Measurements from ENCODE around the gene HBB. TPM values are rescaled to one million over a fixed set of nuclear protein-coding genes. Genes with fewer than 3 reads are reported as not detected.

The HBB gene
- total RNA-seq, 1 donor from 2014 or later: not detected

DNA sequence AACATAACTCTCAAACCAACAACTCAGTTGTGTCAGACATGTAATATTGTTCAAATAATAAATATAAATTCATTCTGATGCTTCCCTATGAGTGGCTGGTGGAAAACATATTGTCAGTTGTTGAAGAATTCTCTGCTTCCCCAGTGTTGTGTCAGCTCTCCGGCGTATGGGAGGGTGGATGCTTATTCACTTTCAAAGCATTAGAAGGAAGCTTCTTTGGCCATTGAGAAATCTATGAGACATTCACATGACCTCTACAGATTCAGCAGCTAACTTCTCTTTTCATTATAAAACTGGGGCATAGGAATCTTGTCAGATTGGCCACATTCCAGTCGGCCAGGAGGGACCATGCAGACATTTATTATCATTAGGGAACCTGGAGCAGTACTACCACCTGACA lies 29.3 kb downstream of the HBB start:
- Mint-ChIP-seq H3K9me3 (no peaks in the 10 kb centered on the region), H3K27me3 (peaks cover 4% of the 10 kb centered on the region), H3K4me3 (no peak overlapping the region), H3K27ac (no peak overlapping the region), H3K4me1 (ENCODE audit: unreplicated experiment) (no peaks in the 10 kb centered on the region), H3K36me3 (no peaks in the 10 kb centered on the region)
- TF ChIP-seq CTCF (conservative IDR thresholded peaks at IDR 0.05): no peak
- DNase-seq (ENCODE audit: extremely low spot score, unreplicated experiment): no peak

- Mint-ChIP-seq H3K9me3 (no peaks in the 10 kb centered on the region), H3K27me3 (peaks cover 4% of the 10 kb centered on the region), H3K4me1 (ENCODE audit: unreplicated experiment) (no peaks in the 10 kb centered on the region), H3K27ac (no peak overlapping the region), H3K36me3 (no peaks in the 10 kb centered on the region), H3K4me3 (no peak overlapping the region)
- DNase-seq (ENCODE audit: extremely low spot score, unreplicated experiment): no peak
- no peak for TF ChIP-seq CTCF (conservative IDR thresholded peaks at IDR 0.05)
Observed at GRCh38 chr11:5196731-5197130, 30.1 kb downstream of the HBB start.

DNA sequence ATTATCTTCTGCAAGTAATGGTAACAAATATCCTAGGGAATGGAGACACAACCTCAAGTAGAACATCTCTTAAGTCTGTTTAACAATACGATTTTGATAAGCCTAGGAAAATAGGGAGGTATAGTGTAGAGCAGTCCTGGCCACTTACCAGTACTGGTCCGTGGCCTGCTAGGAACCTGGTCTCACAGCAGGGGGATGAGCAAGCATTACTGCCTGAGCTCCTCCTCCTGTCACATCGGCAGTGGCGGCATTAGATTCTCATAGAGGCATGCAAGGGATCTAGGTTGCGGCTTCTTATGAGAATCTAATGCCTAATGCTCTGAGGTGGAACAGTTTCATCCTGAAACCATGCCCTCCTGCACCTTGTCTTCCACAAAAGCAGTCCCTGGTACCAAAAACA lies 30.8 kb downstream of the HBB start:
- Mint-ChIP-seq H3K36me3 (no peaks in the 10 kb centered on the region), H3K27me3 (peaks cover 4% of the 10 kb centered on the region), H3K9me3 (no peaks in the 10 kb centered on the region), H3K4me3 (no peak overlapping the region), H3K27ac (no peak overlapping the region), H3K4me1 (ENCODE audit: unreplicated experiment) (no peaks in the 10 kb centered on the region)
- DNase-seq (ENCODE audit: extremely low spot score, unreplicated experiment): no peak
- TF ChIP-seq CTCF (conservative IDR thresholded peaks at IDR 0.05): no peak

DNA sequence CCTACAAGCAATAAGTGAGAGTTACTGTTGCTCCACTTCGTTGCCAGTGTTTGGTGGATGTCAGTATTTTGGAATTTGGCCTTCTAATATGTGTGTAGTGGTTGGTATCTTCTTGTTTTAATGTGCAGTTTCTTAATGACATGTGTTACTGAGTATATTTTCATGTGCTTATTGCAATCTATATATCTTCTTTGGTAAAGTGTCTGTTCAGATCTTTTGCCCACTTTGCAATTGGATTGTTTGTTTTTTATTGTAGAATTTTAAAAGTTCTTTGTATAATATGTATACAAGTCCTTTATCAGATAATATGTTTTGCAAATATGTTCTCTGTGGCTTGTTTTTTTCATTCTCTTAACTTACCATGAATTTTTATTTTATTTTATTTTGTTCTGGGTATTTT lies 34.1 kb downstream of the HBB start:
- Mint-ChIP-seq H3K36me3 (no peaks in the 10 kb centered on the region), H3K4me1 (ENCODE audit: unreplicated experiment) (no peaks in the 10 kb centered on the region), H3K9me3 (no peaks in the 10 kb centered on the region), H3K27me3 (no peaks in the 10 kb centered on the region), H3K27ac (no peak overlapping the region), H3K4me3 (no peak overlapping the region)
- TF ChIP-seq CTCF (conservative IDR thresholded peaks at IDR 0.05): no peak
- DNase-seq (ENCODE audit: extremely low spot score, unreplicated experiment): no peak

- H3K4me1 Mint-ChIP-seq (ENCODE audit: unreplicated experiment): no peaks in the 10 kb centered on the region
- DNase-seq (ENCODE audit: extremely low spot score, unreplicated experiment): no peak
- no peak overlapping the region for H3K4me3 Mint-ChIP-seq
- H3K27me3 Mint-ChIP-seq: no peaks in the 10 kb centered on the region
- no peak overlapping the region for H3K27ac Mint-ChIP-seq
- H3K9me3 Mint-ChIP-seq: no peaks in the 10 kb centered on the region
- TF ChIP-seq CTCF (conservative IDR thresholded peaks at IDR 0.05): no peak
- H3K36me3 Mint-ChIP-seq: no peaks in the 10 kb centered on the region
Observed at GRCh38 chr11:5188201-5188600, 38.7 kb downstream of the HBB start.

All from type B pancreatic cell (in vitro differentiated cells).